Tibial nerve (tissue), 3 donors: ENCODE results near the gene ABCC8.

ENCODE experiments used
- CTCF ChIP-seq, 5 experiments: fragments of 200-600 bp in 3 of 5; fragments of 450-650 bp in 2 of 5; sonication (generic) in 3 of 5; IDR thresholded peaks; one replicate each; pipeline ENCODE4 v1.5.1; 2016 to 2019; ENCODE audit warnings: antibody characterized with exemption in 5 of 5, mild to moderate bottlenecking in 3 of 5, moderate library complexity in 2 of 5
- POLR2A ChIP-seq, 2 donors: fragments of 450-650 bp; IDR thresholded peaks; one replicate each; pipeline ENCODE4 v1.6.1; 2017; ENCODE audit warnings: antibody characterized with exemption in 2 of 2, mild to moderate bottlenecking in 2 of 2, moderate library complexity in 2 of 2

DNA sequence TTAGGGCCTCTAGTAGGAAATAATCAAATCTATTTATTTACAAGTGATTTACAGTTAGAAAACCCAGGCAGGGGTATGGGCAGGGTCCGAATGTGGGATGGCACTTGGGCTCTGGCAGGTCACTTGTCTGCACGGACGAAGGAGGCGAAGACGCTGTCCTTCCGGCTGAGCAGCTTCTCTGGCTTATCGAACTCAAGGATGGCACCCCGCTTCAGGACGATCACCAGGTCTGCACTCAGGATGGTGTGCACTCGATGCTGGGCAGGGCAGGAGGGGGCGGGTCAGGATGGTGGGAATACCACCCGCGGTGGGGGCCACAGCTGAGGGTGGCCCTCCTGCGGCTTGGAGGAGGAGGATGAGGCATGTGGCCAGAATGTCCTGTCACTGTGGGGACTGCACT is 83.8 kb downstream of the ABCC8 start:
- TF ChIP-seq POLR2A (IDR thresholded peaks at IDR 0.05), result no peak
- no peak for TF ChIP-seq CTCF (IDR thresholded peaks at IDR 0.05)
